Measurements from ENCODE around the gene PARM1. TPM values are rescaled to one million over a fixed set of nuclear protein-coding genes. Genes with fewer than 3 reads are reported as not detected.

Gene PARM1
- polyA plus RNA-seq, 1 of the 3 experiments (the other 2 are of a cell fraction) = not detected

DNA sequence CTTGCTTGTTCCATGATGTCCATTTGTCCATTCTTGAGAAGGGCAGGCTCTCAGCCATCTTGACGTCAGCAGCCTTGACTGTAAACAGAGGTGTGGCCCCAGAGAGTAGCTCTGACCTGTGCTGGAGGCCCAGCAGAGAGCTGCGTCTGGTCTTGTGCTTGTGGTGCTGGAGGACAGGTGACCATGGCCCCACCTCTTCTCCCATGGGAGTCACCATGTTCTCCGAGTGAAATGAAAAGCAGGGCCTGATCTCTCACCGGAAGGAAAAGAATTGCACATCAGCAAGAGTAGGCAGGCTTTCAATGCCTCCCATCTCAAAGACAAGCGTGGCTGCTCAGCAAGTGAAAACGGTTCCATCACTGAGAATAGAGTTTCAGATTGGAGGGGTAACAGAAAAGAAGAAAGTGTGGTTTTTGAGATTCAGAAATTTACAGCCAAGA, 11.5 kb downstream of the PARM1 start:
- H3K9me2 ChIP-seq = no peaks in the 10 kb centered on the region
- 0 out of 2 replicates have a peak, but pooled peaks cover 5% of the 10 kb centered on the region for H3K27me3 ChIP-seq (ENCODE audit: insufficient read depth)
- POLR2A ChIA-PET = no interaction called here
- no peaks in the 10 kb centered on the region for H3K36me3 ChIP-seq (replicated peaks in 1 of 2; ENCODE audit: control insufficient read depth in 1 of 2, insufficient read depth in 2 of 2, low read length in 1 of 2)
- CTCF ChIA-PET = interaction anchor here (1.0 to 1.7 kb wide), 2 partner anchors 12 to 14 kb away, joined by 4 to 5 read pairs; partner anchors contain the start of gene PARM1
- H3F3A ChIP-seq (replicated peaks; ENCODE audit: insufficient read depth) = no peaks in the 10 kb centered on the region
- no peaks in the 10 kb centered on the region for H3K9me3 ChIP-seq
- H3K79me2 ChIP-seq (ENCODE audit: insufficient read depth) = no peaks in the 10 kb centered on the region
- TF ChIP-seq TAF1 (IDR thresholded peaks at IDR 0.05; ENCODE audit: borderline replicate concordance, low read depth, low read length) = no peak
- no peak for TF ChIP-seq RCOR1 (IDR thresholded peaks at IDR 0.05; ENCODE audit: low read length)
- TF ChIP-seq, protein P1, sequence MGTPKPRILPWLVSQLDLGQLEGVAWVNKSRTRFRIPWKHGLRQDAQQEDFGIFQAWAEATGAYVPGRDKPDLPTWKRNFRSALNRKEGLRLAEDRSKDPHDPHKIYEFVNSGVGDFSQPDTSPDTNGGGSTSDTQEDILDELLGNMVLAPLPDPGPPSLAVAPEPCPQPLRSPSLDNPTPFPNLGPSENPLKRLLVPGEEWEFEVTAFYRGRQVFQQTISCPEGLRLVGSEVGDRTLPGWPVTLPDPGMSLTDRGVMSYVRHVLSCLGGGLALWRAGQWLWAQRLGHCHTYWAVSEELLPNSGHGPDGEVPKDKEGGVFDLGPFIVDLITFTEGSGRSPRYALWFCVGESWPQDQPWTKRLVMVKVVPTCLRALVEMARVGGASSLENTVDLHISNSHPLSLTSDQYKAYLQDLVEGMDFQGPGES (IDR thresholded peaks at IDR 0.05; ENCODE audit: low read depth, low read length) = no peak
- no peak for TF ChIP-seq GABPA (IDR thresholded peaks at IDR 0.05; ENCODE audit: low read depth)
- TF ChIP-seq, protein P2, sequence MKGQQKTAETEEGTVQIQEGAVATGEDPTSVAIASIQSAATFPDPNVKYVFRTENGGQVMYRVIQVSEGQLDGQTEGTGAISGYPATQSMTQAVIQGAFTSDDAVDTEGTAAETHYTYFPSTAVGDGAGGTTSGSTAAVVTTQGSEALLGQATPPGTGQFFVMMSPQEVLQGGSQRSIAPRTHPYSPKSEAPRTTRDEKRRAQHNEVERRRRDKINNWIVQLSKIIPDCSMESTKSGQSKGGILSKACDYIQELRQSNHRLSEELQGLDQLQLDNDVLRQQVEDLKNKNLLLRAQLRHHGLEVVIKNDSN (IDR thresholded peaks at IDR 0.05; ENCODE audit: borderline replicate concordance, low read depth) = no peak
- no peak for TF ChIP-seq EP300 (IDR thresholded peaks at IDR 0.05; ENCODE audit: borderline replicate concordance in 1 of 2, low read depth in 1 of 2, low read length in 1 of 2)
- TF ChIP-seq MXI1 (IDR thresholded peaks at IDR 0.05; ENCODE audit: low read depth, low read length) = no peak
- no peak for TF ChIP-seq RAD21 (IDR thresholded peaks at IDR 0.05; ENCODE audit: low read length)
- no peak for TF ChIP-seq FOXJ3 (CRISPR knock-in tag; IDR thresholded peaks at IDR 0.05)
- no peak for TF ChIP-seq YY1 (IDR thresholded peaks at IDR 0.05; ENCODE audit: low read depth)
- TF ChIP-seq NRF1 (IDR thresholded peaks at IDR 0.05; ENCODE audit: low read depth, low read length) = no peak
- TF ChIP-seq ELF1 (IDR thresholded peaks at IDR 0.05) = no peak
- TF ChIP-seq GATA2 (CRISPR knock-in tag; IDR thresholded peaks at IDR 0.05) = no peak
- TF ChIP-seq, protein P3, sequence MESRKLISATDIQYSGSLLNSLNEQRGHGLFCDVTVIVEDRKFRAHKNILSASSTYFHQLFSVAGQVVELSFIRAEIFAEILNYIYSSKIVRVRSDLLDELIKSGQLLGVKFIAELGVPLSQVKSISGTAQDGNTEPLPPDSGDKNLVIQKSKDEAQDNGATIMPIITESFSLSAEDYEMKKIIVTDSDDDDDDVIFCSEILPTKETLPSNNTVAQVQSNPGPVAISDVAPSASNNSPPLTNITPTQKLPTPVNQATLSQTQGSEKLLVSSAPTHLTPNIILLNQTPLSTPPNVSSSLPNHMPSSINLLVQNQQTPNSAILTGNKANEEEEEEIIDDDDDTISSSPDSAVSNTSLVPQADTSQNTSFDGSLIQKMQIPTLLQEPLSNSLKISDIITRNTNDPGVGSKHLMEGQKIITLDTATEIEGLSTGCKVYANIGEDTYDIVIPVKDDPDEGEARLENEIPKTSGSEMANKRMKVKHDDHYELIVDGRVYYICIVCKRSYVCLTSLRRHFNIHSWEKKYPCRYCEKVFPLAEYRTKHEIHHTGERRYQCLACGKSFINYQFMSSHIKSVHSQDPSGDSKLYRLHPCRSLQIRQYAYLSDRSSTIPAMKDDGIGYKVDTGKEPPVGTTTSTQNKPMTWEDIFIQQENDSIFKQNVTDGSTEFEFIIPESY (IDR thresholded peaks at IDR 0.05; ENCODE audit: borderline replicate concordance, low read depth) = no peak
- no peak for TF ChIP-seq MEF2A (IDR thresholded peaks at IDR 0.05; ENCODE audit: borderline replicate concordance, low read depth)
- TF ChIP-seq FOSL2 (IDR thresholded peaks at IDR 0.05; ENCODE audit: borderline replicate concordance, low read depth) = no peak
- no peak for TF ChIP-seq NFIC (IDR thresholded peaks at IDR 0.05; ENCODE audit: borderline replicate concordance)
- TF ChIP-seq EZH2phosphoT487 (IDR thresholded peaks at IDR 0.05; ENCODE audit: borderline replicate concordance, low read depth) = no peak
- H3K4me3 ChIP-seq (ENCODE audit: low read depth in 2 of 2, low read length in 1 of 2) = no peak overlapping the region
- H4K20me1 ChIP-seq (ENCODE audit: insufficient read depth) = no peaks in the 10 kb centered on the region
- H3K4me2 ChIP-seq = no peak overlapping the region
- H3K27ac ChIP-seq (ENCODE audit: low read depth in 2 of 2, low read length in 1 of 2) = no peak overlapping the region
- no peaks in the 10 kb centered on the region for H3K4me1 ChIP-seq (ENCODE audit: control insufficient read depth in 1 of 2, insufficient read depth in 2 of 2, low read depth in 1 of 2, low read length in 1 of 2)
- DNase-seq = no peak
- no peak overlapping the region for H3K9ac ChIP-seq
- no peak overlapping the region for H2AFZ ChIP-seq (ENCODE audit: low read depth)
- under 1% methylated on average over 6 of the region's 6 CpGs for WGBS (ENCODE audit: low lambda C conversion rate)
